GM21737 (cell line): Measurements from ENCODE around the gene S100PBP.
"Not testable (repeated sequence)": the region's sequence is repeated elsewhere in the genome, so short reads cannot be mapped to it uniquely, and the experiment has no call there.

Experiments
- ATAC-seq: cut with Tn5 transposase; IDR thresholded peaks from one replicate; pipeline ENCODE4 v1.9.1; 2021; ENCODE audit warnings: mild to moderate bottlenecking, moderate library complexity; ENCODE audit not compliant: unreplicated experiment

The S100PBP gene

DNA sequence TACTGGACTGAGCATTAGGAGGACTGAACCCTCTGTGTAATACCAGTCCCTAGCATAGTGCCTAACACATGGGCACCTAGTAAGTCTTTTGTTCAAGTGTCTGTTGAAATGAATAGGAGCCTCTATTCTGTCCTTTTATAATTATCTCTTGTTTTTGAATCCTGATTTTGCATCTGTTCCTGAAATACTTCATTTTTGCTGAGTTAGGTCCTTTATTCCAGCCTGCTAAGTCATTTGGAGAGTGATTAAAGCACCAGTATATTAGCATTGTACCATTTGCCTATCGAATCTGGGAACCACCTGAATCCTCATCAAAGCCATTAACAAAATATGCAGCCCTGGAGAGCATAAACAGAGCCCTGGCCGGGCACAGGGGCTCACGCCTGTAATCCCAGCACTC, 32.6 kb upstream of the S100PBP start:
- ATAC-seq, result no peak

DNA sequence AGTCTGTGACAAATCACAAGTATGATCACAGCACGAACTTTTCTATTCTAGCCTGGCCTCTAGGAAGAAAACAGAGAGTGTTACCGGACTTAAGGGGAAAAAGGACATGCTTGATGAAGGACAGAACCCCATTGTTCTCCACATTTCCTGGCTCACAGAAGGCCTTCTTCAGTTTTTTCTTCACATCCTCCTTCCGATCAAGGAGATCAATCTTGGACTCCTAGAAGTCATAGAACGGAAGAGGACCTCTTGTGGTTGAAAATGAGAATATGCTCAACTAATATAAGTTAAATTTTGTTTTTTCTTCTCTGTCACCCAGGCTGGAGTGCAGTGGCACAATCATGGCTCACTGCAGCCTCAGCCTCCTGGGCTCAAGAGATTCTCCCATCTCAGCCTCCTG, 30.6 kb upstream of the S100PBP start:
- ATAC-seq, result no peak

DNA sequence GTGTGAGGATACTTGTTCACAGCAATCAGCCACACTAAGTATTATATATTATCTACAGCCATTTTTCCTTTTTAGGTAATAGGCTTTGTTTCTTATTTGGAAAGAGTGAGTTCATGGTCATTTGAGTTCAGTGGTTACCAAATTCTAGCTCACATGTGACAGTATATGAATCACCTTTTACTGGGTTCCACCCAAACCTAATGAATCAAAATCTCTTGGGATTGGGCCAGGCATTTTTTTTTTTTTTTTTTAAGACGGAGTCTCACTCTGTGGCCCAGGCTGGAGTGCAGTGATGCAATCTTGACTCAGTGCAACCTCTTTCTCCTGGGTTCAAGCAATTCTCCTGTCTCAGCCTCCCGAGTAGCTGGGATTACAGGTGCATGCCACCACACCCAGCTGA, 28.1 kb upstream of the S100PBP start:
- not testable (repeated sequence) for ATAC-seq

DNA sequence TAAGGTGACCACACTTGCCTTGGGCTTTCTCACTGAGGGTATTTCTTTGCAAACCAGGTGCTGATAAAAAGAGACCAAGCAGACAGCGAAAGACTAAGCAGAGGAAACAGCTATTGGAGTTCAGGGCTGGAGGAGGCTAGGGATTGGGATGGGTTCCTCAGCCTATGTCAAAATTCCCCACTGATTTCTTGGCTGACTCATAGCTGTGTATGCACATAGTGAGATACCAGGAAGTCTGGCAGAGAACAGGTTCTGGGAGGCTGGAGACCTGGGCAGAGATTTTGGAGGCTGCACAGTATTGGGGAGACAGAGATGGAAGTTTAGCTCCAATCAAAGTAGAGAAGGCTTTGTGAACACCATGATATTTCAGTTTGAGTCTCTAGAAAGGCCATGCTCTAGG, 25.6 kb upstream of the S100PBP start:
- ATAC-seq, result no peak

DNA sequence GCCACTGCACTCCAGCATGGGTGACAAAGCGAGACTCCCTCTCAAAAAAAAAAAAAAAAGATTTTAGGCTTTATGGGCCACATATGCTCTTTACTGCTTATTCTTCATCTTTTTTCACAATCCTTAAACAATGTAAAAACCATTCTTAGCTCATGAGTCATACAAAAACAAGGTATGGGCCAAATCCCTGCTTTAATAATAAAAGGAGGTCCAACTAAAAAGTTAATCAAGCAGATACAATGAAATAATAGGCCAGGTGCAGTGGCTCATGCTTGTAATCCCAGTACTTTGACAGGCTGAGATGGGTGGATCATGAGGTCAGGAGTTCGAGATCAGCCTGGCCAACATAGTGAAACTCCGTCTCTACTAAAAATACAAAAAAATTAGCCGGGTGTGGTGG, 21.7 kb upstream of the S100PBP start:
- ATAC-seq, result not testable (repeated sequence)

DNA sequence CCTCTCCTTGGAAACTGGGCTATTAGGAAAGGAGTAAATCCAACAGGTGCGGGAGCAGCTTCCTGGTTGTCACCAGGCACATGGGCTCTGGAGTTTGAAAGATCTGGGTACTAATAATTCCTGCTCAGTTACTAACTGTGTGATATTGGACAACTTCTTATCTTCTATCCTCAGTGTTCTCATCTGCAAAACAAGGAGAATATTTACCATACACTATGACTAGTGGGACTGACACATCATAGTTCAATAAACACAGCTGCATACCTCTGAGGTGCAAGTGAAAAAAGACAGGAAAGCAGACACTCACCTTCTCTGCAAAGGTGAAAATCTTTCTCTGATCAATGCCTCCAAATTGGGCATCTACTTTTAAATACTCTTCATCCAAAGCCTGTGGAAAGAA, 20.0 kb upstream of the S100PBP start:
- no peak for ATAC-seq

DNA sequence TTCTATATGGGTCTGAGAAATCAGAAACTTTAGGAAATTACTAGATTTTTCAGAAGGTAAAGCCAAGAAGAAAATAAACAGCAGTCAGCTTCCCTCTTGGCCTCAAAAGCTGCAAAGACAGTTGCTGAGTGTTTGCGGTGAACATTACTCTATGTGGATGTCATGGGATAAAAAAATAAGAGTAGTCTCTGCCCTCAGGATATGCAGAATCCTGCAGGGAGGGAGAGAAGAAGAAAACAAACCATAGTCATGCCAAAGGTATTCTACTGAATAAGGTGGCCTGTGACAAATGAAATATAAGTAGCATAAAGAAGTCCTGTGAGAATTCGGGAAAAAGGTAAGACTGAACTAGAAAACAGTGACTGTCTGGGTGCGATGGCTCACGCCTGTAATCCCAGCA, 19.3 kb upstream of the S100PBP start:
- ATAC-seq, result no peak

DNA sequence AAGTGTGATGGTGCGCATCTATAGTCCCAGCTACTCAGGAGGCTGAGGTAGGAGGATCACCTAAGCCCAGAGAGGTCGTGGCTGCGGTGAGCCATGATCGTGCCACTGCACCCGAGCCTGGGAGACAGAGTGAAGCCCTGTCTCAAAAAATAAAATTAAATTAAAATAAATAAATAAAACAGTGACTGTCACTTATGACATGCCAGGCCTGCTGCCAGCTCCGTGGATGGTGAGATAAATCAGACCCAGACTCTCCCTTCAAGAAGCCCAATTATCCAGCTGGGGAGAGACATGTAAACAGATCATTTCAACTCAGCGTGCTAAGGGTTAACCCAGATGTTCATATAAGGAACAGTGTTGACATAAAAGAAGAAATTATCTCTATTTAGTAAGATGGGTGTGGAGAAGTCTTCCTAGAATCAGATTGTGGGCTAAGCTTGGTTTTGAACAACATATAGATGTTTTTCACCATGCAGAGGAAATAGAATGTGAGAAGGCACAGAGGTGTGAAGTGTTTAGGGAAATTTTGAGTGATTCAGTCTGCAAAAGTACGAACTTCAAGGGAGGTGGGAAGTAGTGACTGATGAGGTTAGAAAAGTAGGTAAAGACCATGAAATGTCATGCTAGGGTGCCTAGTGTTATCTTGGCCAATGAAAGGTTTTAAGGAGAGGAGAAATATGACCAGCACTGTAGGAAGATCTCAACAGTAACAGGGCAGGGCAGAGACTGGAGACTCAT, 18.6 kb upstream of the S100PBP start:
- ATAC-seq, result no peak

DNA sequence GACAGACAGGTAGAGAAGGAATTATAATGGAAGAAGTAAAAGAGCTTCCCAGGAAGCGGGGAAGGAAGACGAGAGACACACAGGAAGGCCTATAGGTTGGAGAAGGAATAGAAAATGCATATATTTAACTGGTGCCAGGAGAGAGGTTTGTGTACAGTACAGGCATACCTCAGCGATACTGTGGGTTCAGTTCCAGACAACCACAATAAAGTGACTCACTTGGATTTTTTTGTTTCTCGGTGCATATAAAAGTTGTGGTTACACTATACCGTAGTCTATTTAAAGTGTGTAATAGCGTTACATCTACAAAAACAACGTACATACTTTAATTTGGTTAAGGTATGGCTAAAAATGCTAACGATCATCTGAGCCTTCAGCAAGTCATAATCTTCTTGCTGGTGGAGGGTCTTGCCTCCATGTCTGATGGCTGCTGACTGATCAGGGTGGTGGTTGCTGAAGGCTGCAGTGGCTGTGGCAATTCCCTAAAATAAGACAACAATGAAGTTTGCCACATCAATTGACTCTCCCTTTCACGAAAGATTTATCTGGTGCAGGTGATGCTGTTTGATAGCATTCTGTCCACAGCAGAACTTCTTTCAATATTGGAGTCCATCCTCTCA, 16.2 kb upstream of the S100PBP start:
- ATAC-seq, result no peak

DNA sequence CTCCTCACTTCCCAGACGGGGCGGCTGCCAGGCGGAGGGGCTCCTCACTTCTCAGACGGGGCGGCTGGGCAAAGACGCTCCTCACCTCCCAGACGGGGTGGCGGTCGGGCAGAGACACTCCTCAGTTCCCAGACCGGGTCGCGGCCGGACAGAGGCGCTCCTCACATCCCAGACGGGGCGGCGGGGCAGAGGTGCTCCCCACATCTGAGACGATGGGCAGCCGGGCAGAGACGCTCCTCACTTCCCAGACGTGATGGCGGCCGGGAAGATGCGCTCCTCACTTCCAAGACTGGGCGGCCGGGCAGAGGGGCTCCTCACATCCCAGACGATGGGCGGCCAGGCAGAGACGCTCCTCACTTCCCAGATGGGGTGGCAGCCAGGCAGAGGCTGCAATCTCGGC, 13.0 kb upstream of the S100PBP start:
- ATAC-seq, result not testable (repeated sequence)

DNA sequence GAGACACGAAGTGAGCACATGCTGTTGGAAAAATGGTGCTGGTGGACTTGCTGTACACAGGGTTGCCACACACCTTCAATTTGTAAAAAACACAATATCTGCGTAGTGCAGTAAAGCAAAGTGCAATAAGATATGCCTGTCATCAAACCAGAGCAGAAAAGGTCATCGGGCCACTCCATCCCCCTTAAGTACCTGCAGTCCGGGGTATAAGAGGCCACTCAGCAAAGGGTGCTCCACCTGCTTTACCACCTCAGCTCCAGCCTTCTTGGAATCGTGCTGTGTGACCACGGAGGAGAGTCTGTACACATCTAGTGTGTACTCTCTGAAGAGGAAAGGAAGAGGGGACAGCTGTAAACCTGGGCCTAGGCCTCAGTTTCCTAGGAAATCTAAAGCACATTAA, 11.2 kb upstream of the S100PBP start:
- no peak for ATAC-seq

DNA sequence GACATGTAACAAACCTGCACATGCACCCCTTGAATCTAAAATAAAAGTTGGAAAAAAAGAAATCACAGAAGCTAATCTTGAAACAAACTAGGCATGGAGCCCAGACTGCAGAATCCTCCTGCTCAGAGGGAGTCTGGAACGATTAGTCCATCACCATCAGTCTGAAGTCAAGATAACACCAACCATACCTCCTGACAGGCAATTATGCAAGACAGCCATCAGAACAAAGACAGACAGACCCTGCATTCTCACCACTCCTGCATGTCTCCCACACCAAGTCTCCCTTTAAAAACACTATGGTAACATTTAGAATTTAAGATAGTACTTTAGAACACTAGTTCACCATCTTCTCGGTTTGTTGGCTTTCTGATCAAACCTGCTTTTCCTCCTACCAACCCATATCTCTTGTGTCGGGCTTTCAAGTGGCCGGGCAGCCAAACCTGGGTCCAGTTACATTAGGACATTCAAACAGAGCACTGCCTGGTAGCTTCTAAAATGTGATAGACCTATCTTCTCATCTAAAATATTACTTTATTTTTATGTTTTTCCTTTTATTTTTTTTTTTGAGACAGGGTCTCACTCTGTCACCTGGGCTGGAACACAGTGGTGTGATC, 10.4 kb upstream of the S100PBP start:
- ATAC-seq, result no peak

DNA sequence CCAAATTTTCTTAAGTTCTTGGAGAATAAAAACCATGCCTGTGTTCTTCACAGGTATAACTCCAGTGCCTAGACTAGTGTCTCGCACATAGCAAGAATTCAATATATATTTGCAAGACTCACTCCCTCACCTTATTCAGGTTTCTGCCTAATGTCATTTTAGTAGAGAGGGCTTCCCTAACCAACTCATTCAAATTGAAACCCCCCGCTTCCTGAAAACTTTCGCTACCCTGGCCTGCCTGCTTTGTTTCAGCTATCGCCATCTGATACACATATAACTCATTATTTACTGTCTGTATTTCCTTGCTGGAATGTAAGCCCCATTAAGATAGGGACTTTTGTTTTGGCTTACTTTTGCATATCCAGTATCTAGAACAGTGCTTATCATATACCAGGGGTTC, 8.9 kb upstream of the S100PBP start:
- no peak for ATAC-seq

DNA sequence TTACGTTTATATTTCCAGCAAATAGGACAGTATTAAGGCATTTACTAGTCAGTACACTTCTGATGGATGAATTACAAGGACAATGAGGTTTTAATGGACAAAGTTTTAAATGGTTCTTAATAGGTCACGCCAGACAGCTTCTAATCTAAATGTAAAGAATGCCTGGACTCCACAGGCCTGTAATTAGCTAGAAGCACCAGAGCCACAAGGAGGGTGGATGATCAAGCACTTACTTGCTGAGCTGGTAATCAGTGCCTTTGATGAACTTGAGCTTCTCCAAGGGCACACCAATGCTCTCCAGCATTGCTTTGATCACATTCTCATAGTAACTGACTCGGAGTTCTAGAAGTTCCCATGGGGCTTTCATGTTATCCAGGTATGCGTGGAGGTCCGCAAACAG, 7.1 kb upstream of the S100PBP start:
- ATAC-seq, result no peak

DNA sequence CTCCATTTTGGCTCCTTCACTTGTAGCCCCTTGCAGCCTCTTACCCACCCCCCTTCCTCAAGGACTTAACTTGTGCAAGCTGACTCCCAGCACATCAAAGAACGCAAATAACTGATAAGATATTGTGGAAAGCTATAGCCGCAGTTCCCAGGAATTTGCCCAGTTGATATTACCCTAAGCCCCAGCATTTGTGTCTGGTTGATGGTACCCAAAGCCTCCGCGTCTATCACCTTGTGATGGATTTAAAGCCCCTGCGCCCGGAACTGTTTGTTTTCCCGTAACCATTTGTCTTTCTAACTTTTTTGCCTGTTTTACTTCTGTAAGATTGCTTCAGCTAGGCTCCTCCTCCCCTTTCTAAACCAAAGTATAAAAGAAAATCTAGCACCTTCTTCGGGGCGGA, 6.2 kb upstream of the S100PBP start:
- ATAC-seq, result no peak

DNA sequence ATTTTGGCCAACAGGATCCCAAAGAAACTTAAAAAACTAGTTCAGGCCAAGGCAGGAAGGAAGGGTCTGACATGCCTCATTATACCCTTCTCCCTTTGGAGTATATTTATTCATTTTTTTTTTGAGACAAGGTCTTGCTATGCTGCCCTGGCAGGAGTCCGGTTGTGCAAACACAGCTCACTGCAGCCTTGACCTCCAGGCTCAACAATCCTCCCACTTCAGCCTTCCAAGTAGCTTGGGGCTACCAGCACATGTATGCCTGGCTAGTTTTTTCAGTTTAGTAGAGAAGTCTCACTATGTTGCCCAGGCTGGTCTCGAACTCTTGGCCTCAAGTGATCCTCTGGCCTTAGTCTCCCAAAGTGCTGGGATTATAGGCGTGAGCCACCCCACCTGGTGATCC, 5.5 kb upstream of the S100PBP start:
- ATAC-seq, result no peak

DNA sequence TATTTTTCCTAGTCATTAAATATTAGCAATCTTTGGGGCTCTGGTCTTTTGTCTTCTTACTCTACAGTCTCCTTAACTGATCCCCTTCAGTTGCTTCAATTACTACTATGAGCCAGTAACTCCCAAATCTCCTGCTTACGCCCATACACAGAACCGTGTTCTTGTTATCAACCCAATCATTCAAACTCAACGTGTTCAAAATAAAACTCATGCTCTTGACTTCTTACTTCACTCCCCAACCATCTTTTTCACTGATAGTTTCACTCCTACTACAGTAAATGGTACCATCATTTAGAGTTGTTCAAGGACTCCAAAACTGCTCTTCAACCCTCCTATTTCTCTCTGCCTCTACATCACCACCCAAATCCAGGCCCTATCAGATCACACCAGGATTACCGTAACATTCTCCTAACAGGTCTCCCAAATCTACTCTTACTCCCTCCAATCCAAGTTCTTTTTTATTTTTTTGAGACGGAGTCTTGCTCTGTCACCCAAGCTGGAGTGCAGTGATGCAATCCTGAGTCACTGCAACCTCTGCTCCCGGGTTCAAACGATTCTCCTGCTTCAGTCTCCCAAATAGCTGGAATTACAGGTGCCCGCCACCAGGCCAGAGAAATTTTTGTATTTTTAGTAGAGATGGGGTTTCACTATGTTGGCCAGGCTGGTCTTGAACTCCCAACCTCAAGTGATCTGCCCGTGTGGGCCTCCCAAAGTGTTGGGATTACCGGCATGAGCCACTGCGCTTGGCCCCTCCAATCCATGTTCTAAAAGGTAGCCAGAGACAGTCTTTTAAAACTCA, 3.3 kb upstream of the S100PBP start:
- no peak for ATAC-seq

DNA sequence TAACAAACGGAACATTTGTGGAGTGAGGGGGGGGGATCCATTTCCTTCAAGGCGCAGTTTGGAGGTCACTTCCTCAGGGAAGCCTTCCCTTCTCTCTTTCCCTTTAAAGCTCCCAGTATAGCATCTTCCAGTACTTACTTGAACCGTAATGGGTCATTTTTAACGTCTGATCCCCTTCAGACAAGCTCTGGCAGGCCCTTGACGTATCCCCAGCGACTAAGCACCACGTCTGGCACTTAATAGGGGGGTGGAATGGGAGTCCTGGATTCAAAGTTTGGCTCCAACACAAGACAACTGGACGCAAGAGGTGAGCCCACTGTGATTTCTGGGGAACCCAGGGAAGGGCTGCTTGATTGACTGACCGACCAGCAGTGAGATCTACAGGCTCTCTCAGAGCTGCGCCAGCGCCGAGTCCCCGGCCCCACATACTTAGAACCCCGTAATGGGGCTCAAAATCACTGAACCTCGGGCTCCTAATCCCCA, 736 bp upstream of the S100PBP start:
- ATAC-seq, result peak; percentile 1

DNA sequence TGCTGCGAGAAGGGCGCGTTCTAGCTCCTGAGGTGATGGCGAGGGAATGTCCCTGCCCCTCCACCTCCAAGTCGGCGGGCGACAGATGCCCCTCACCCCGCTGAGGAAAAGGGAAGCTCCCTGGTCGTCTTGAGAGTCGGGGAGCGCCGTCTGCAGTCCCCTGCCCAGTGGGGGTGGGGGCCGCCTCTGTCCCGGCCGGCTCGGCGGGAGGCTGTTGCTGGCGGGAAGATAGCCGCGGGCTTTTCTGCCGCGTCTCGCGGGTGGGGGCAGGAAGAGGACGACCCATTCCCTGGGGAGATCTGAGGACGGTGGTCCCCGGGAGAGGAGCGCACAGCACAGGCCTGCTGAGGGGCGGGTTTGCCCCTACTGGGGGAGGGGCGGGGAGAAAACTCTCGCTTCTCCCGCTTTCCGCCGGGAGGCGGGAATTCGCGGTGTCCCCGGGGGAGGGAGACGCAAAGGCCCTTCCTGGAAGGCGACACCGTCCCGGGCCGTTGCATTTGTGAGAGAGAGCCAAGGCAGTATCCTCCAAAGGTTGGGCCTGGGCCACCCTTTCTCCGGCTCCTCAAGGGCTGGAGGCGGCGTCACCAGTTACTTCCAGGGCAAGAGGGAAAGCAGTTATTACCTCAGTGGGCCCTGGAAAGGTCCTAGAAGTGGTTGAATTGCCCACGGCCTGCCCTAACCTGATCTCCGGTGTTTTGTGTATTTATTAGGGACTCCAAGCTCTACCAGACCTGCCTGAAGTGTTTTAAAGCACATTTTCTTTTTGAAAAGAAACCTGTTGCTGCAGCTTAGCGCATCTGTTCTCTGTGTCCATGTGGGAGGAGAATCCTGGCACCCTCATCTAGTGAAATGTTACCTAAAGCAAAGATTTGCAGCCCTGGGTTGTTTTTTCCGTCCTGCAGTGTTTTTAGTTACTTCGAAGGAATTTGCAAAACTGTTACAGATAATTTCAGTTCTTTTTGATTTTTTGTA, 648 bp downstream of the S100PBP start:
- ATAC-seq, result peak; percentile 10

DNA sequence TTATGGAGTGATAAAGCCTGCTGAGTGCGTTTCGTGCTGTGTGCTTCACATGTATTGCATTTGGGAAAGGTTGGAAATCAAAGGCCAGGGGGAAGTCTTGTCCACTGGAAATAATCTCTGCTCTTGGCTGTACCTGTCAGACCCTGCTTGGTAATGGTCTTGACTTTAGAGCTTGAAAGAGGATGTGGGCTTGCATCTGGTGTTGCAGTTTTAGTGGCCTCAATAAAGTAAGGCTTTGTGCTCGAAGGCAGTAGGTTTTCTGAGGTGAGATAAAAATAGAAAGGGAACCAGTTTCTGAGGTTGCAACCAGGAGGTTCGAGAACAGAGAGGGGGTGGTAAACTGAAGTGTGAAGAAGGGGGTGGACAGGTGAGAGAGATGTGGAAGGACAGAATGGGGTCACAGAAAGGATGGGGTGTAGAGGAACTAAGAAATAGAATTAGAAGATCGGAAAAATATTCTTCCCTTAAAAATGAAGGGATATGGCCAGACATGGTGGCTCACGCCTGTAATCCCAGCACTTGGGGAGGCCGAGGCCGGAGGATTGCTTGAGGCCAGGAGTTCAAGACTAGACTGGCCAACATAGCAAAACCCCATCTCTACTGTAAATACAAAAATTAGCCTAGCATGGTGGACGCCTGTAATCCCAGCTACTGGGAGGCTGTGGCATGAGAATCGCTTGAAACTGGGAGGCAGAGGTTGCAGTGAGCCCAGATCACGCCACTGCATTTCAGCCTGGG, 1.5 kb downstream of the S100PBP start:
- ATAC-seq, result peak; percentile 46
